CD4-positive, CD25-positive, alpha-beta regulatory T cell (primary cell): Measurements from ENCODE around the gene NGRN. TPM values are rescaled to one million over a fixed set of nuclear protein-coding genes. Genes with fewer than 3 reads are reported as not detected.
"Not testable (repeated sequence)": the region's sequence is repeated elsewhere in the genome, so short reads cannot be mapped to it uniquely, and the experiment has no call there.

Experiments used
- ATAC-seq, 2 donors: fragments of 150-1000 bp; cut with Tn5 transposase; one replicate each; pipeline ENCODE4 v1.10.0; 2021; ENCODE audit warnings: low read depth in 2 of 2, moderate number of reproducible peaks in 2 of 2, moderate library complexity in 1 of 2
- DNase-seq, 3 donors: peaks; one replicate each; pipeline versions ENCODE4 v3.0.0 to v3.0.0-alpha.2; 2012 to 2022; ENCODE audit warnings: mixed read lengths in 1 of 3
- H3K27ac ChIP-seq: one replicate; pipeline ENCODE4 v1.7.0; 2013; ENCODE audit warnings: mild to moderate bottlenecking, low read length; ENCODE audit not compliant: insufficient read depth, poor library complexity, severe bottlenecking
- H3K27me3 ChIP-seq: one replicate; pipeline ENCODE4 v1.7.0; 2013; ENCODE audit warnings: low read length; ENCODE audit not compliant: control insufficient read depth, insufficient read depth
- H3K36me3 ChIP-seq: one replicate; pipeline ENCODE4 v1.7.0; 2013; ENCODE audit warnings: mild to moderate bottlenecking, low read length, moderate library complexity; ENCODE audit not compliant: control insufficient read depth, insufficient read depth
- H3K4me1 ChIP-seq: 2 replicates; pipeline ENCODE4 v1.7.0; 2013; ENCODE audit warnings: mild to moderate bottlenecking, low read length; ENCODE audit not compliant: insufficient read depth, control insufficient read depth, poor library complexity, severe bottlenecking
- H3K4me3 ChIP-seq: one replicate; pipeline ENCODE4 v1.7.0; 2013; ENCODE audit warnings: low read depth, mild to moderate bottlenecking, low read length, moderate library complexity
- H3K9me3 ChIP-seq, 2 experiments: 1 replicate in 1 of 2; 2 replicates in 1 of 2; pipeline ENCODE4 v1.7.0; 2013; ENCODE audit warnings: low read length in 2 of 2, mild to moderate bottlenecking in 1 of 2, moderate library complexity in 1 of 2; ENCODE audit not compliant: control insufficient read depth in 2 of 2
- H3K27ac Mint-ChIP-seq, 3 donors: one replicate each; pipeline ENCODE4 v1.8.0; 2020 to 2022; ENCODE audit warnings: mild to moderate bottlenecking in 3 of 3, mixed read lengths in 3 of 3, moderate library complexity in 2 of 3
- H3K27me3 Mint-ChIP-seq: one replicate; pipeline ENCODE4 v1.8.0; 2022; ENCODE audit warnings: mild to moderate bottlenecking, mixed read lengths
- H3K36me3 Mint-ChIP-seq: one replicate; pipeline ENCODE4 v1.8.0; 2020; ENCODE audit warnings: mixed read lengths
- H3K4me1 Mint-ChIP-seq, 4 donors: one replicate each; pipeline ENCODE4 v1.8.0; 2020 to 2022; ENCODE audit warnings: mixed read lengths in 4 of 4, mild to moderate bottlenecking in 1 of 4
- H3K4me3 Mint-ChIP-seq, 4 donors: one replicate each; pipeline ENCODE4 v1.8.0; 2020 to 2022; ENCODE audit warnings: mild to moderate bottlenecking in 4 of 4, mixed read lengths in 4 of 4, moderate library complexity in 3 of 4
- H3K9me3 Mint-ChIP-seq, 7 donors: one replicate each; pipeline ENCODE4 v1.8.0; 2020 to 2022; ENCODE audit warnings: mixed read lengths in 7 of 7, mild to moderate bottlenecking in 3 of 7, moderate library complexity in 2 of 7
- polyA plus RNA-seq, 4 donors: library from polyadenylated mRNA; unstranded; fragments of 300-500 nt; fragmentation: Illumina TruSeq; gene quantifications; one replicate each; pipeline ENCODE4 v1.2.3, GENCODE V29; 2021
- total RNA-seq: library from RNA; stranded (reverse); gene quantifications from one replicate; pipeline ENCODE4 v1.2.3, GENCODE V29; 2022

NGRN gene
- total and polyA plus RNA-seq, 5 donors from 2014 or later: 39.0 to 54.1 (median 46.6) TPM

GRCh38 chr15:90293040-90293810 is 27.8 kb downstream of the NGRN start:
- ATAC-seq: peak in 1 of 2 donors; percentile 44
- H3K27me3 ChIP-seq, H3K9me3 Mint-ChIP-seq, H3K27ac Mint-ChIP-seq, H3K4me1 Mint-ChIP-seq, H3K9me3 ChIP-seq, H3K4me3 ChIP-seq, H3K36me3 ChIP-seq, H3K4me1 ChIP-seq, H3K27ac ChIP-seq, H3K36me3 Mint-ChIP-seq, H3K4me3 Mint-ChIP-seq: not testable (repeated sequence)
- peak; percentile 51 to 71 (median 64) for DNase-seq
- H3K27me3 Mint-ChIP-seq: peaks cover 18% of the 10 kb centered on the region

GRCh38 chr15:90294159-90294558 is 28.7 kb downstream of the NGRN start:
- H3K27ac ChIP-seq: no peak overlapping the region
- no peak overlapping the region for H3K4me3 ChIP-seq
- no peaks in the 10 kb centered on the region for H3K9me3 Mint-ChIP-seq
- H3K4me1 ChIP-seq: peaks cover 5% of the 10 kb centered on the region
- H3K27ac Mint-ChIP-seq: no peak overlapping the region
- H3K9me3 ChIP-seq: no peaks in the 10 kb centered on the region
- peaks cover 0 to 10% (median 4%) of the 10 kb centered on the region in 4 donors for H3K4me1 Mint-ChIP-seq
- H3K36me3 ChIP-seq: no peaks in the 10 kb centered on the region
- no peak overlapping the region for H3K4me3 Mint-ChIP-seq
- no peaks in the 10 kb centered on the region for H3K36me3 Mint-ChIP-seq
- ATAC-seq: no peak
- no peak for DNase-seq
- no peaks in the 10 kb centered on the region for H3K27me3 ChIP-seq
- H3K27me3 Mint-ChIP-seq: peaks cover 18% of the 10 kb centered on the region

- H3K9me3 Mint-ChIP-seq: no peaks in the 10 kb centered on the region
- H3K36me3 Mint-ChIP-seq: no peaks in the 10 kb centered on the region
- peak overlapping the region in 1 of 3 donors; percentile 63 for H3K27ac Mint-ChIP-seq
Observed at GRCh38 chr15:90294601-90295269, 29.3 kb downstream of the NGRN start.

GRCh38 chr15:90295270-90295648 is 29.8 kb downstream of the NGRN start:
- no peak overlapping the region for H3K4me3 ChIP-seq
- Mint-ChIP-seq H3K4me1 (peaks cover 0 to 10% (median 4%) of the 10 kb centered on the region in 4 donors), H3K9me3 (no peaks in the 10 kb centered on the region), H3K4me3 (no peak overlapping the region), H3K27ac (no peak overlapping the region), H3K36me3 (no peaks in the 10 kb centered on the region), H3K27me3 (peaks cover 12% of the 10 kb centered on the region)
- no peak overlapping the region for H3K27ac ChIP-seq
- ATAC-seq (no peak), DNase-seq (no peak)
- no peaks in the 10 kb centered on the region for H3K36me3 ChIP-seq
- peaks cover 5% of the 10 kb centered on the region for H3K4me1 ChIP-seq
- no peaks in the 10 kb centered on the region for H3K9me3 ChIP-seq
- no peaks in the 10 kb centered on the region for H3K27me3 ChIP-seq

More at GRCh38 chr15:90294601-90295269, 29.3 kb downstream of the NGRN start:
- Histone ChIP-seq H3K27ac (no peak overlapping the region), H3K9me3 (no peaks in the 10 kb centered on the region), H3K4me3 (no peak overlapping the region), H3K4me1 (peaks cover 5% of the 10 kb centered on the region), H3K27me3 (no peaks in the 10 kb centered on the region), H3K36me3 (no peaks in the 10 kb centered on the region)
- Mint-ChIP-seq H3K4me3 (no peak overlapping the region), H3K27me3 (peaks cover 17% of the 10 kb centered on the region), H3K4me1 (peaks cover 0 to 10% (median 4%) of the 10 kb centered on the region in 4 donors)
- DNase-seq (no peak), ATAC-seq (no peak)

GRCh38 chr15:90296316-90296884 is 30.9 kb downstream of the NGRN start:
- H3K27ac ChIP-seq, H3K4me3 ChIP-seq, H3K27ac Mint-ChIP-seq, ATAC-seq, DNase-seq, H3K9me3 ChIP-seq, H3K9me3 Mint-ChIP-seq, H3K27me3 ChIP-seq, H3K36me3 Mint-ChIP-seq, H3K36me3 ChIP-seq, H3K4me3 Mint-ChIP-seq, H3K4me1 ChIP-seq: not testable (repeated sequence)
- peaks cover 0 to 17% (median 8%) of the 10 kb centered on the region in 4 donors for H3K4me1 Mint-ChIP-seq
- peaks cover 12% of the 10 kb centered on the region for H3K27me3 Mint-ChIP-seq

GRCh38 chr15:90297021-90297420 is 31.5 kb downstream of the NGRN start:
- no peak for DNase-seq
- H3K27me3 ChIP-seq: no peaks in the 10 kb centered on the region
- no peak overlapping the region for H3K27ac ChIP-seq
- H3K9me3 Mint-ChIP-seq: no peaks in the 10 kb centered on the region
- H3K36me3 ChIP-seq: no peaks in the 10 kb centered on the region
- H3K4me1 Mint-ChIP-seq: peaks cover 0 to 19% (median 10%) of the 10 kb centered on the region in 4 donors
- ATAC-seq: no peak
- no peaks in the 10 kb centered on the region for H3K9me3 ChIP-seq
- peaks cover 10% of the 10 kb centered on the region for H3K4me1 ChIP-seq
- no peak overlapping the region for H3K4me3 ChIP-seq
- peaks cover 12% of the 10 kb centered on the region for H3K27me3 Mint-ChIP-seq
- no peaks in the 10 kb centered on the region for H3K36me3 Mint-ChIP-seq
- H3K4me3 Mint-ChIP-seq: no peak overlapping the region
- no peak overlapping the region for H3K27ac Mint-ChIP-seq

GRCh38 chr15:90300541-90300940 is 35.1 kb downstream of the NGRN start:
- Histone ChIP-seq H3K36me3 (no peaks in the 10 kb centered on the region), H3K4me1 (peaks cover 10% of the 10 kb centered on the region), H3K27ac (no peak overlapping the region), H3K4me3 (no peak overlapping the region), H3K9me3 (no peaks in the 10 kb centered on the region), H3K27me3 (no peaks in the 10 kb centered on the region)
- ATAC-seq: no peak
- Mint-ChIP-seq H3K4me3 (peak overlapping the region in 1 of 4 donors; percentile 35), H3K27ac (peak overlapping the region in 1 of 3 donors; percentile 92), H3K9me3 (no peaks in the 10 kb centered on the region), H3K27me3 (peaks cover 4% of the 10 kb centered on the region), H3K4me1 (peaks cover 0 to 12% (median 8%) of the 10 kb centered on the region in 4 donors), H3K36me3 (no peaks in the 10 kb centered on the region)
- DNase-seq: no peak
